Activated CD8-positive, alpha-beta memory T cell treated with anti-CD3 and anti-CD28 coated beads, Interleukin-2, amount 50 U/mL, for 1 hour (primary cell): Measurements from ENCODE around the gene QRICH2.
"Not testable (repeated sequence)": the region's sequence is repeated elsewhere in the genome, so short reads cannot be mapped to it uniquely, and the experiment has no call there.

Experiments used
- DNase-seq: peaks from one replicate; pipeline ENCODE4 v3.0.0-alpha.2; 2020; ENCODE audit errors: extremely low read depth

Gene QRICH2

GRCh38 chr17:76266244-76266938, 41.7 kb downstream of the QRICH2 start:
- no peak for DNase-seq

- DNase-seq, result no peak
These were observed 42.3 kb downstream of the QRICH2 start for GRCh38 chr17:76265624-76266243.

GRCh38 chr17:76264755-76265623, 43.1 kb downstream of the QRICH2 start, which contains the start of gene UBALD2:
UBALD2 (plus strand) TSS chr17:76265348; CDS start chr17:76265506, 158 bp downstream.
- peak; percentile 91 for DNase-seq

GRCh38 chr17:76264425-76264754, 43.7 kb downstream of the QRICH2 start:
- no peak for DNase-seq

- no peak for DNase-seq
These were observed 44.2 kb downstream of the QRICH2 start for GRCh38 chr17:76263896-76264295.

- no peak for DNase-seq
These were observed 45.2 kb downstream of the QRICH2 start for GRCh38 chr17:76262732-76263344.

GRCh38 chr17:76261421-76262215, 46.5 kb downstream of the QRICH2 start:
- no peak for DNase-seq

- no peak for DNase-seq
These were observed 47.4 kb downstream of the QRICH2 start for GRCh38 chr17:76260669-76261068.

- no peak for DNase-seq
These were observed 47.9 kb downstream of the QRICH2 start for GRCh38 chr17:76260220-76260619.

- not testable (repeated sequence) for DNase-seq
These were observed 51.5 kb downstream of the QRICH2 start for GRCh38 chr17:76256430-76257050.

- no peak for DNase-seq
These were observed 52.2 kb downstream of the QRICH2 start for GRCh38 chr17:76255801-76256429.

- no peak for DNase-seq
These were observed 53.8 kb downstream of the QRICH2 start for GRCh38 chr17:76254275-76254674.

GRCh38 chr17:76253841-76254240, 54.2 kb downstream of the QRICH2 start:
- no peak for DNase-seq

GRCh38 chr17:76252967-76253766, 54.9 kb downstream of the QRICH2 start:
- DNase-seq, result not testable (repeated sequence)

GRCh38 chr17:76252040-76252954, 55.8 kb downstream of the QRICH2 start:
- no peak for DNase-seq

GRCh38 chr17:76251478-76252039, 56.5 kb downstream of the QRICH2 start:
- no peak for DNase-seq

GRCh38 chr17:76250141-76250540, 57.9 kb downstream of the QRICH2 start:
- DNase-seq, result no peak
